HG02938 (cell line): ENCODE measurements around the gene TRPM2.
"Not testable (repeated sequence)": the region's sequence is repeated elsewhere in the genome, so short reads cannot be mapped to it uniquely, and the experiment has no call there.

Source experiments
- ATAC-seq: cut with Tn5 transposase; IDR thresholded peaks from one replicate; pipeline ENCODE4 v1.9.1; 2021; ENCODE audit warnings: mild to moderate bottlenecking, moderate library complexity; ENCODE audit not compliant: unreplicated experiment

The TRPM2 gene

GRCh38 chr21:44333509-44334328, 19.7 kb upstream of the TRPM2 start:
- no peak for ATAC-seq

GRCh38 chr21:44334329-44335030, 18.9 kb upstream of the TRPM2 start:
- ATAC-seq, result no peak

DNA sequence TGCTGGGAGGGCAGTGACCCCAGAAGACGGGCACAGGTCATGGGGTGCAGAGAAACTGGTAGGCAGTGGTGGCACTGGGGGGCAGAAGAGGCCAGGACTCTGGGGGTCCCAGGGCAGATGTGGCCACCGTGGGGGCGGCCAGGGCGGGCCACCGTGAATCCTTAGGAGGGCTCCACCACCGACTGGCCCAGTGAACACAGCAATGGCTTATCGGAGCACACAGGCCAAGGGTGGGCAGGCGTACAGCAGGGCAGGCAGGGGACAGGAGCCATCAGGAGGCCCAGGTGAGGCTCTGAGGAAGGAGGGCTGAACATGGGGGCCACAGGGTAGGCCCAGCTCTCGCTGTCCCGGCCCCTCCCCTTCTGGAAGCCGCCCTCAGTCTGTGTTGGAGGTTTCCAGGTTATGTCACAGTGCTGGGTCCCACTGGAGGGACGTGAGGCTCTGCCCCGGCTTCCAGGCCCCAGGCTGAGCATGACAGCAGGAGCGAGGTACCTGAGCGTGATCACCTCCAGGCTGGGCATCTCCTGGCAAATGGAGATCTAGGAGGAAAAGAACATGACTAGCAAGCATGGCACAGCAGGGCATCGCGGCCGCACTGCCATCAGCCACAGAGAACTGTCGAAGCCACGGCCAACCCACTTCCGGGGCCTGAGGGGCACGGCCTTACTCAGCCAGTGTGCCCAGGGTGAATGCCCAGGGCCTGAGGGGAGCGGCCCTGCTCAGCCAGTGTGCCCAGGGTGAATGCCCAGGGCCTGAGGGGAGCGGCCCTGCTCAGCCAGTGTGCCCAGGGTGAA, 18.0 kb upstream of the TRPM2 start:
- ATAC-seq, result no peak

GRCh38 chr21:44337449-44337848, 16.0 kb upstream of the TRPM2 start:
- ATAC-seq, result no peak

GRCh38 chr21:44337941-44338895, 15.2 kb upstream of the TRPM2 start:
- no peak for ATAC-seq

DNA sequence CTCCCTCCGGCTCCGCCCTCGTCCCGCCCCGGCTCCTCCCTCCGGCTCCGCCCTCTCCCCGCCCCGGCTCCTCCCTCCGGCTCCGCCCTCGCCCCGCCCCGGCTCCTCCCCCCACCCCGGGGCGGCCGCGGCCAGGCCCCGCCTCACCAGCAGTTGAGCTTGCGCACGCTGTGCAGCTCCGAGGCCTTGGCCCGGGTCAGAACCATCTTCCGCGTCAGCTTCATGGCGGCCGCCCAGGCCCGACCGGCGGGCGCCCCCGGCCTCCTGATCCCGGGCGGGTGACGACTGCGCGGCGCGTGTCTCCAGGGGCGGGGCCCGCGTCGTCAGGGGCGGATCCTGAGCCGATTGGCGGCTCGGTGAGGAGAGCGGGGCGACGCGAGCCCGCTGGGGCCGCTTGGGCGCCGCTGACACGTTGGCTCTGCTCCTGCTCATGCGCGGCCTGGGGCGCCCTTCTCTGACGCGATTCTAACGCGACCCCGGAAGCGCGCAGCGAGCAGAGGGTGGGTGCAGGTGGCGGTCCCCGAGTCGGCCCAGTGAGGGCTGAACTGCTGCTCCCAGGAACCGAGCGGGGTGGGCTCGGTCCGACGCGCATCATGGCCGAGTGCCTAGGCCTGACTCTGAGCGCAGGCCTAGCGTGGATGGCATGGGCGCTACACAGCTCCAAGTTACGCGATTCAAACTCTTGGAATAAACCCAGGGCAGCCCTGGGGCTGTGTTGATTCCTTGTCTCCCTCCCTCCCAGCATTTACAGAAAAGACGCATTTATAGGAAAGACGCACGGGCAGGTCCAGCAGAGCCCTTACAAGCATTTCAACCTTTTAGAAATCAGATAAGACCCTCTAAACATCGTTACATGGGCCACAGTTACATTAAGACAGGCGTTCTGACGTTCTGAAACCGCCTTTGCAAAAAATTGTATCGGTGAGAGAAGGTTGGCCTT, 14.2 kb upstream of the TRPM2 start, which contains the start of gene CFAP410:
Gene CFAP410 (minus strand): TSS at position 420 of the 940 bp plus-strand sequence. CDS start 196 bp downstream, at position 224.
- ATAC-seq, result peak; percentile 69

DNA sequence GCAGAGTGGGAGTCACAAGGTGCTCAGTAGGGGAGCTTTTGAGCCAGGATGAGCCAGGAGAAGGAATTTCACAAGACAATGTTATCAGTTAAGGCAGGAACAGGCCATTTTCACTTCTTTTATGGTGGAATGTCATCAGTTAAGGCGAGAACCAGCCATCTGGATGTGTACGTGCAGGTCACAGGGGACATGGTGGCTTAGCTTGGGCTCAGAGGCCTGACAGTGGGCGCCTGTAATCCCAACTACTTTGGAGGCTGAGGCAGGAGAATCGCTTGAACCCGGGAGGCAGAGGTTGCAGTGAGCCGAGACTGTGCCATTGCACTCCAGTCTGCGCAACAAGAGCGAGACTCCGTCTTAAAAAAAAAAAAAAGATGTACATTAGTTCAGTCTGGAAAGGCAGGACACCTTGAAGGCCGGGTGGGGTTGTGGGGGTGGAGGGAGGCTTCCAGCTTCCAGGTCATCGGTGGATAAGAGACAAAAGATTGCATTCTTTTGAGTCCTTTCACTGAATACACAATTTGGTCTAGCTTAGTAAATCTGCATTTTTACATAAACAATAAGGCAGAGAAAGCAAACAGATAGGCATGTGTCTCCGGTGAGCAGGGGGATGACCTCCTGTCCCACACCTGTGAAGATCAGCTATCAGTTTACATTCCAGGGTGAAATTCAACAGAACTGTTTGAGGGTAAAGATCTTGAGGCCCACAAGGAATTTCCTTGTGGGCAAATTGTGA, 11.5 kb upstream of the TRPM2 start:
- ATAC-seq, result not testable (repeated sequence)

DNA sequence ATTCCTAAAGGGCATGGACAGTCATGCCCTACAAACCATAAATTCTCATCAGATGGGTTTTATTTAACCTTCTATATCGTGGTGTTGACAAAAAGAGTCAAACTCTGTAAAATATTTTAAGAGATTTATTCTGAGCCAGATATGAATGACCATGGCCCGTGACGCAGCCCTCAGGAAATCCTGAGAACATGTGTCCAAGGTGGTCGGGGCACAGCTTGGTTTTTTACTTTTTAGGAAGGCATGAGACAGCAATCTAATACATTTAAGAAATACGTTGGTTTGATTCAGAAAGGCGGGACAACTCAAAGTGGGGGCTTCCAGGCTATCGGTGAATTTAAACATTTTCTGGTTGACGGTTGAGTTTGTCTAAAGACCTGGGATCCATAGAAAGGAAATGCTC, 10.4 kb upstream of the TRPM2 start:
- ATAC-seq, result not testable (repeated sequence)

DNA sequence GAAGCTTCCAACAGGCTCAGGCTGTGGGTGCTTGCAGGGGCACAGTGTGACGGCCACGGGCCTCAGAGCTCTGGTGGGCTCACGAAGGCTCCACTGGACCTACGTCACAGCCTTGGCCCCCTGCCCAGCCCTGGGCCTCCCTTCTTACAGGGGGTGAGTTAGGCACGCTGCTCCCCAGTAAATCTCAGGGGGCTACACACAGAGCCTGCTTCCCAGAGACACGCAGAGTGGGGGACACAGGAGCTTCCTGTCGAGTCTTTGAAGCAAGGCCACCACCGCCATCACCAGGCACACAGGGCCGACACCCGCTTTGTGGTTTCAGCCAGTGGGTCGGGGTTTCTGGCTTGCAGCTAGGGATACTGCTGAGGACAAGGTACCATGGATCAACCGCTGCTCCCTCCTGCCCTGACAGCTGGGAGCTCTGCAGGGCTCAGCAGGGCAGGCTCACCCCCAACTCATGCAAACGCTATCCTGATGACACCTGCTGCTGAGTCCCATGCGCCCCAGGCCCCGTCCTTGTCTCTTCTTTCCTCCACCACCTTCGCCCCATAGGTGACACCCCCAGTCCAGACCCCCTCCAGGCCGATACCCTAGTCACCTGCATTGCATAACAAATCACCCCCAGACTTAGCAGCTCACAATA, 8.8 kb upstream of the TRPM2 start:
- no peak for ATAC-seq

- ATAC-seq, result no peak
Observed at GRCh38 chr21:44345495-44345894, 7.9 kb upstream of the TRPM2 start.

- no peak for ATAC-seq
Observed at GRCh38 chr21:44347911-44348451, 5.4 kb upstream of the TRPM2 start.

DNA sequence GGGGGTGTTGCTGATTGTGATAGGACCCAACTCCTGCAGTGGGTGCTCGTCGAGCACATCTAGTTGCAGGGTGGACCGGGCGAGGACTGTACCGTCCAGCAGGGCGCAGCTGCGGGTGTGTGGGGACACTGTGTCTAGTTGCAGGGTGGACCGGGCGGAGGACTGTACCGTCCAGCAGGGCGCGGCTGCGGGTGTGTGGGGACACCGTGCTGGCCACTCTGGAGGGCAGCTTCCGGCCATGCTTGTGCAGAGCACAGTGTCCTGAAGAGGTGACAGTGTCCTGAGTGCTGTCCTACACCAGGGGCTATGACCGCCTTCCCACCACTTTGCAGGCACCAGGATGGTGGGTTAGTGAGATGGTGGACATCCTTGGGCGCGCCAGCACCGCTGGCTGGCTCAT, 4.6 kb upstream of the TRPM2 start:
- ATAC-seq, result no peak

- ATAC-seq, result no peak
Observed at GRCh38 chr21:44349416-44349846, 4.0 kb upstream of the TRPM2 start.

DNA sequence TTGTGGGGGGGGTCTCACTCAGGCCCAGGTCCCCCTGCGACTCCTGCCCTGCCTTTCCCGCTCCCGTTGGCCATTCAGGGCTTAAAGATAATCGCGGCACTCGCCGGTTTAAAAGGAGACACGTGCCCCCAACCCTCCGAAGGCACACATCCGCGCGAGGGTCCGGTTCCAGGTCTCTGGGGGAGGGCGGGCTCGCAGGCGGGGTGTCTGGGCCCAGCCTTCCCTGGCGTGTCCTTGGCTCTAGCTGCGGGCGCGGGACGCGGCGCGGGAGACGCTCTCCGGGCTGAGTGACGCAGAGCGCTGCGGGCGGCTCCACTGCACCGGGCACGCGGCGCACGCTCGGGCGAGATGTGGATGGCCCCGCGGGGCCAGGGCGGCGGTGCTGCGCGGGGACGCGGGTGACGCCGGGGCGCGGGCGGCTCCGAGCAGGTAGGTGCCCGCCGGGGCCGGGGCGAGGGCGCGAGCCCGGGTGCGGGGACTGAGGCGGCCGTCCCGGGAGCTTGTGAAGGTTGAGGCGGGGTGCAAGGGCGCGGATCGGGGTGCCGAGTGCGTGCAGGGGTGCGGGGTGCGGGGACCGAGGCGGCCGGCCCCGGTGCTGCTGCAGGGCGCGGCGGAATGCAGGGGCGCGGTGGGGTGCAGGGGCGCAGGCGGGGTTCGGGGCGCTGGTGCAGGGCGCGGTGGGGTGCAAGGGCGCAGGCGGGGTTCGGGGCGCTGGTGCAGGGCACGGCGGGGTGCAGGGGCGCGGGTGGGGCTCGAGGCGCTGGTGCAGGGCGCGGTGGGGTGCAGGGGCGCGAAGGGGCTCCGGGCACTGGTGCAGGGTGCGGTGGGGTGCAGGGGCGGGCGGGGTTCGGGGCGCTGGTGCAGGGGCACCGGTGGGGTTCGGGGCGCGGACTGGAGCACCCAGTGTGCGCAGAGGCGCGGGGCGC, 3.3 kb upstream of the TRPM2 start:
- ATAC-seq, result no peak

- ATAC-seq, result no peak
Observed at GRCh38 chr21:44350773-44351481, 2.5 kb upstream of the TRPM2 start.
